WTC11 (cell line): ENCODE results near the gene TGM2. TPM values are rescaled to one million over a fixed set of nuclear protein-coding genes. Genes with fewer than 3 reads are reported as not detected.

Experiments used
- ATAC-seq: fragments of 200-7000 bp; cut with Tn5 transposase; 2 replicates; pipeline ENCODE4 v1.10.0; 2021; ENCODE audit warnings: mild to moderate bottlenecking, moderate library complexity
- CTCF ChIA-PET: fragments of 300-600 bp; sonication (Branson Sonifier 250); formaldehyde crosslinking; loops from one replicate; lab custom pipeline; 2021; ENCODE audit warnings: antibody characterized with exemption; lab: Charles Lee
- POLR2A ChIA-PET: fragments of 350-600 bp; sonication (Branson Sonifier 250); formaldehyde crosslinking; loops from one replicate; lab custom pipeline; 2021; ENCODE audit warnings: antibody characterized with exemption; lab: Charles Lee
- DNase-seq: peaks from one replicate; pipeline ENCODE4 v3.0.0; 2021; ENCODE audit warnings: low spot score
- H3K27ac Mint-ChIP-seq: 2 replicates; pipeline ENCODE4 v1.8.0; 2021; ENCODE audit warnings: mixed read lengths
- H3K27me3 Mint-ChIP-seq: 2 replicates; pipeline ENCODE4 v1.8.0; 2021; ENCODE audit warnings: low read depth, mild to moderate bottlenecking, moderate library complexity, mixed read lengths
- H3K36me3 Mint-ChIP-seq: 2 replicates; pipeline ENCODE4 v1.8.0; 2021; ENCODE audit warnings: mixed read lengths
- H3K4me1 Mint-ChIP-seq: 2 replicates; pipeline ENCODE4 v1.8.0; 2022; ENCODE audit warnings: mixed read lengths
- H3K4me3 Mint-ChIP-seq: 2 replicates; pipeline ENCODE4 v1.8.0; 2021; ENCODE audit warnings: mild to moderate bottlenecking, moderate library complexity, mixed read lengths
- H3K9me3 Mint-ChIP-seq: 2 replicates; pipeline ENCODE4 v1.8.0; 2021; ENCODE audit warnings: mixed read lengths
- E2F4 ChIP-seq: sonication (generic); formaldehyde crosslinking; IDR thresholded peaks from 2 replicates; pipeline ENCODE4 v1.8.1; 2022; ENCODE audit warnings: low read depth, mild to moderate bottlenecking, moderate library complexity, missing genetic modification reagents, borderline replicate concordance
- EMX1 ChIP-seq: fragments of 250-450 bp; sonication (Bioruptor Pico); IDR thresholded peaks from 2 replicates; pipeline ENCODE4 v1.8.0; 2021; ENCODE audit warnings: mild to moderate bottlenecking
- FOXP4 ChIP-seq: sonication (generic); formaldehyde crosslinking; IDR thresholded peaks from 2 replicates; pipeline ENCODE4 v1.8.0; 2022; ENCODE audit warnings: mild to moderate bottlenecking, missing genetic modification reagents
- GABPB1 ChIP-seq: sonication (generic); formaldehyde crosslinking; IDR thresholded peaks from 2 replicates; pipeline ENCODE4 v1.8.1; 2023; ENCODE audit warnings: mild to moderate bottlenecking, missing genetic modification reagents
- JAZF1 ChIP-seq: fragments of 250-450 bp; sonication (Bioruptor Pico); IDR thresholded peaks from 2 replicates; pipeline ENCODE4 v1.9.0; 2021; ENCODE audit warnings: moderate library complexity, mild to moderate bottlenecking, inconsistent platforms
- KAT7 ChIP-seq: sonication (generic); formaldehyde crosslinking; IDR thresholded peaks from 2 replicates; pipeline ENCODE4 v1.8.1; 2023; ENCODE audit warnings: missing genetic modification reagents, mild to moderate bottlenecking, borderline replicate concordance
- MAX ChIP-seq: sonication (generic); formaldehyde crosslinking; IDR thresholded peaks from 2 replicates; pipeline ENCODE4 v1.8.0; 2022; ENCODE audit warnings: mild to moderate bottlenecking, missing genetic modification reagents
- MXD4 ChIP-seq: fragments of 250-450 bp; sonication (Bioruptor Pico); IDR thresholded peaks from 2 replicates; pipeline ENCODE4 v1.8.0; 2021; ENCODE audit warnings: mild to moderate bottlenecking, moderate library complexity, borderline replicate concordance
- MYBL2 ChIP-seq: sonication (generic); formaldehyde crosslinking; IDR thresholded peaks from 2 replicates; pipeline ENCODE4 v1.8.1; 2023; ENCODE audit warnings: mild to moderate bottlenecking, moderate library complexity, missing genetic modification reagents
- NFATC4 ChIP-seq: fragments of 250-450 bp; sonication (Bioruptor Pico); IDR thresholded peaks from 2 replicates; pipeline ENCODE4 v1.9.0; 2021; ENCODE audit warnings: mild to moderate bottlenecking
- NFE2L1 ChIP-seq: sonication (generic); formaldehyde crosslinking; IDR thresholded peaks from 2 replicates; pipeline ENCODE4 v1.8.1; 2023; ENCODE audit warnings: missing genetic modification reagents
- PRRX2 ChIP-seq: fragments of 250-450 bp; sonication (Bioruptor Pico); IDR thresholded peaks from 2 replicates; pipeline ENCODE4 v1.8.0; 2021; ENCODE audit warnings: mild to moderate bottlenecking
- RORB ChIP-seq: fragments of 250-450 bp; sonication (Bioruptor Pico); IDR thresholded peaks from 2 replicates; pipeline ENCODE4 v1.9.0; 2021; ENCODE audit warnings: mild to moderate bottlenecking
- SMAD3 ChIP-seq: sonication (generic); formaldehyde crosslinking; IDR thresholded peaks from 2 replicates; pipeline ENCODE4 v1.8.0; 2022; ENCODE audit warnings: missing genetic modification reagents, mild to moderate bottlenecking, borderline replicate concordance
- TCF7 ChIP-seq: sonication (generic); formaldehyde crosslinking; IDR thresholded peaks from 2 replicates; pipeline ENCODE4 v1.8.0; 2022; ENCODE audit warnings: mild to moderate bottlenecking, low read depth, missing genetic modification reagents, moderate library complexity
- ZNF317 ChIP-seq: sonication (generic); formaldehyde crosslinking; IDR thresholded peaks from 2 replicates; pipeline ENCODE4 v1.8.1; 2023; ENCODE audit warnings: low read depth, mild to moderate bottlenecking, moderate library complexity, missing genetic modification reagents, borderline replicate concordance
- ZNF416 ChIP-seq: fragments of 250-450 bp; sonication (Bioruptor Pico); IDR thresholded peaks from 2 replicates; pipeline ENCODE4 v1.9.0; 2021; ENCODE audit warnings: mild to moderate bottlenecking, inconsistent platforms
- ZNF425 ChIP-seq: fragments of 250-450 bp; sonication (Bioruptor Pico); conservative IDR thresholded peaks from 2 replicates; pipeline ENCODE4 v1.9.0; 2021; ENCODE audit warnings: mild to moderate bottlenecking
- ZNF532 ChIP-seq: fragments of 250-450 bp; sonication (Bioruptor Pico); IDR thresholded peaks from 2 replicates; pipeline ENCODE4 v1.9.0; 2021; ENCODE audit warnings: mild to moderate bottlenecking, borderline replicate concordance
- total RNA-seq: library from RNA; stranded (reverse); gene quantifications from 3 replicates; pipeline ENCODE4 v1.2.3, GENCODE V29; 2021

Gene TGM2
- total RNA-seq, 1 experiment from 2014 or later, result 1.5 TPM

GRCh38 chr20:38168791-38169589 is 3.9 kb upstream of the TGM2 start:
- Mint-ChIP-seq H3K4me3 (no peak overlapping the region), H3K27ac (no peak overlapping the region), H3K4me1 (0 out of 2 replicates have a peak, but pooled peaks cover 4% of the 10 kb centered on the region), H3K27me3 (no peaks in the 10 kb centered on the region), H3K9me3 (no peaks in the 10 kb centered on the region), H3K36me3 (no peaks in the 10 kb centered on the region)
- ChIA-PET CTCF (interaction anchor here (0.6 to 1.6 kb wide), 4 partner anchors 52 to 829 kb away, joined by 3 to 5 read pairs (median 4); no protein-coding TSS in a partner anchor), POLR2A (no interaction called here)
- ATAC-seq (no peak), DNase-seq (no peak)
- TF ChIP-seq GABPB1 (CRISPR knock-in tag) (peak; percentile 27; the same call in 1 of the 2 replicates), MYBL2 (no peak)

GRCh38 chr20:38167851-38168760 is 3.0 kb upstream of the TGM2 start:
- Mint-ChIP-seq H3K4me3 (no peak overlapping the region), H3K27ac (no peak overlapping the region), H3K36me3 (no peaks in the 10 kb centered on the region), H3K27me3 (no peaks in the 10 kb centered on the region), H3K4me1 (0 out of 2 replicates have a peak, but pooled peaks cover 4% of the 10 kb centered on the region), H3K9me3 (no peaks in the 10 kb centered on the region)
- ATAC-seq (peak; percentile 9; the same call in 1 of the 2 replicates), DNase-seq (no peak)
- POLR2A ChIA-PET, result no interaction called here
- TF ChIP-seq FOXP4 (no peak), GABPB1 (CRISPR knock-in tag) (peak; percentile 63)
- CTCF ChIA-PET, result interaction anchor here (1.3 to 1.9 kb wide), 3 partner anchors 53 to 110 kb away, joined by 3 to 12 read pairs (median 5); no protein-coding TSS in a partner anchor

GRCh38 chr20:38167328-38167850 is 2.3 kb upstream of the TGM2 start:
- ATAC-seq (no peak), DNase-seq (no peak)
- Mint-ChIP-seq H3K27ac (no peak overlapping the region), H3K4me3 (no peak overlapping the region), H3K4me1 (0 out of 2 replicates have a peak, but pooled peaks cover 4% of the 10 kb centered on the region), H3K27me3 (no peaks in the 10 kb centered on the region), H3K36me3 (no peaks in the 10 kb centered on the region), H3K9me3 (no peaks in the 10 kb centered on the region)
- CTCF ChIA-PET, result interaction anchor here (1.6 to 1.9 kb wide), 2 partner anchors 54 to 94 kb away, joined by 5 to 12 read pairs; no protein-coding TSS in a partner anchor
- POLR2A ChIA-PET, result no interaction called here
- TF ChIP-seq NFE2L1 (CRISPR knock-in tag), result no peak
- TF ChIP-seq KAT7, result no peak
- no peak for TF ChIP-seq MXD4 (CRISPR knock-in tag)
- TF ChIP-seq ZNF532 (CRISPR knock-in tag), result no peak
- no peak for TF ChIP-seq ZNF317 (CRISPR knock-in tag)
- TF ChIP-seq SMAD3 (CRISPR knock-in tag), result no peak
- TF ChIP-seq ZNF416 (CRISPR knock-in tag), result no peak
- TF ChIP-seq MAX (CRISPR knock-in tag), result no peak
- TF ChIP-seq MYBL2, result no peak
- TF ChIP-seq RORB (CRISPR knock-in tag), result no peak
- TF ChIP-seq JAZF1 (CRISPR knock-in tag), result no peak
- TF ChIP-seq TCF7, result no peak
- no peak for TF ChIP-seq NFATC4 (CRISPR knock-in tag)
- no peak for TF ChIP-seq EMX1 (CRISPR knock-in tag)
- no peak for TF ChIP-seq E2F4 (CRISPR knock-in tag)
- no peak for TF ChIP-seq ZNF425 (CRISPR knock-in tag)
- no peak for TF ChIP-seq PRRX2 (CRISPR knock-in tag)
